Mucosa of descending colon (tissue), 3 donors: ENCODE results near the gene BRME1. TPM values are rescaled to one million over a fixed set of nuclear protein-coding genes. Genes with fewer than 3 reads are reported as not detected.
A peak's percentile ranks its signal among the peaks of the same experiment; 100 is the strongest.
"Not testable (repeated sequence)": the region's sequence is repeated elsewhere in the genome, so short reads cannot be mapped to it uniquely, and the experiment has no call there.

Experiments used
- ATAC-seq: fragments of 200-7000 bp; cut with Tn5 transposase; one replicate; pipeline ENCODE4 v1.9.1; 2020; ENCODE audit warnings: mild to moderate bottlenecking, moderate library complexity
- DNase-seq, 3 donors: peaks; one replicate each; pipeline ENCODE4 v3.0.0-alpha.2; 2020
- H3K36me3 ChIP-seq: fragments of 200-600 bp; one replicate; pipeline ENCODE4 v1.8.0; 2021; ENCODE audit warnings: low read depth, mild to moderate bottlenecking
- H3K4me1 ChIP-seq: fragments of 200-600 bp; one replicate; pipeline ENCODE4 v1.8.0; 2021; ENCODE audit warnings: low read depth, mild to moderate bottlenecking
- H3K4me3 ChIP-seq: fragments of 200-600 bp; one replicate; pipeline ENCODE4 v1.8.0; 2021; ENCODE audit warnings: mild to moderate bottlenecking
- H3K9me3 ChIP-seq: fragments of 200-600 bp; one replicate; pipeline ENCODE4 v1.8.0; 2021; ENCODE audit warnings: mild to moderate bottlenecking
- CTCF ChIP-seq: fragments of 200-600 bp; IDR thresholded peaks from one replicate; pipeline ENCODE4 v1.8.0; 2022; ENCODE audit warnings: antibody characterized with exemption, mild to moderate bottlenecking
- intact Hi-C, 2 donors: fragments of 100-400 bp; cut with DNase I in 1 of 2; cut with micrococcal nuclease in 1 of 2; formaldehyde crosslinking; loops; one replicate each; pipeline versions ENCODE4 v1.11.0 to v1.11.1; 2022; cut with DNase I, micrococcal nuclease
- total RNA-seq, 3 donors: library from RNA; stranded (reverse); fragmentation: NEBNext Ultra II Directional in 2 of 3; extraction: Animal tissue kit (Norgen Biotek cat#: 25700) in 2 of 3; gene quantifications; one replicate each; pipeline versions ENCODE4 v1.2.1 to v1.2.4, GENCODE V29; 2021 to 2023
- donor health status: DM: no; HTN: no; CAD: no; lungs with moderate emphysema.
- donor health status: DM: no; HTN: no; CAD: no.
- donor health status: DM: no; HTN: yes; CAD: no.

The BRME1 gene
- total RNA-seq, 3 donors from 2014 or later = 5.5 to 12.9 (median 10.8) TPM

- DNase-seq (no peak), ATAC-seq (no peak)
- Histone ChIP-seq H3K4me3 (no peak overlapping the region), H3K9me3 (no peaks in the 10 kb centered on the region), H3K36me3 (no peaks in the 10 kb centered on the region), H3K4me1 (peaks cover 10% of the 10 kb centered on the region)
- intact Hi-C loops = loop anchor here (5.0 kb wide), 2 partner anchors 74 to 79 kb away; no protein-coding TSS in a partner anchor
- TF ChIP-seq CTCF = no peak
Measured at GRCh38 chr19:13861392-13861713, 44.6 kb downstream of the BRME1 start.

- no peak for TF ChIP-seq CTCF
- DNase-seq (no peak), ATAC-seq (no peak)
- H3K9me3 ChIP-seq = no peaks in the 10 kb centered on the region
- intact Hi-C loops = loop anchor here (5.0 kb wide), 2 partner anchors 74 to 79 kb away; no protein-coding TSS in a partner anchor
- no peaks in the 10 kb centered on the region for H3K36me3 ChIP-seq
- H3K4me3 ChIP-seq = no peak overlapping the region
- peaks cover 7% of the 10 kb centered on the region for H3K4me1 ChIP-seq
Measured at GRCh38 chr19:13860679-13861391, 45.1 kb downstream of the BRME1 start.

- Histone ChIP-seq H3K9me3 (no peaks in the 10 kb centered on the region), H3K4me3 (no peak overlapping the region), H3K36me3 (no peaks in the 10 kb centered on the region), H3K4me1 (peaks cover 14% of the 10 kb centered on the region)
- intact Hi-C loops = no loop called here
- ATAC-seq (no peak), DNase-seq (no peak)
- TF ChIP-seq CTCF = no peak
Measured at GRCh38 chr19:13859361-13859880, 46.5 kb downstream of the BRME1 start.

- TF ChIP-seq CTCF = no peak
- H3K4me1 ChIP-seq = peaks cover 12% of the 10 kb centered on the region
- ATAC-seq = peak; percentile 62
- no peaks in the 10 kb centered on the region for H3K36me3 ChIP-seq
- no peak overlapping the region for H3K4me3 ChIP-seq
- DNase-seq = peak in 1 of 3 donors; percentile 65
- H3K9me3 ChIP-seq = no peaks in the 10 kb centered on the region
- intact Hi-C loops = no loop called here
Measured at GRCh38 chr19:13856497-13856896, 49.4 kb downstream of the BRME1 start.

GRCh38 chr19:13852171-13852707 is 53.7 kb downstream of the BRME1 start:
- intact Hi-C loops, DNase-seq: not testable (repeated sequence)

GRCh38 chr19:13851734-13852114 is 54.2 kb downstream of the BRME1 start:
- not testable (repeated sequence) for DNase-seq

More at GRCh38 chr19:13852171-13852707, 53.7 kb downstream of the BRME1 start:
- not testable (repeated sequence) for ATAC-seq, H3K4me3 ChIP-seq, H3K9me3 ChIP-seq, H3K36me3 ChIP-seq
- peaks cover 31% of the 10 kb centered on the region for H3K4me1 ChIP-seq

More at GRCh38 chr19:13851734-13852114, 54.2 kb downstream of the BRME1 start:
- H3K36me3 ChIP-seq, H3K4me3 ChIP-seq, ATAC-seq, H3K9me3 ChIP-seq, intact Hi-C loops: not testable (repeated sequence)
- peaks cover 36% of the 10 kb centered on the region for H3K4me1 ChIP-seq
